Measurements from ENCODE around the gene CIAO2A. TPM values are rescaled to one million over a fixed set of nuclear protein-coding genes. Genes with fewer than 3 reads are reported as not detected.

The CIAO2A gene
- total RNA-seq, 4 donors from 2014 or later: 104 to 144 (median 129) TPM

DNA sequence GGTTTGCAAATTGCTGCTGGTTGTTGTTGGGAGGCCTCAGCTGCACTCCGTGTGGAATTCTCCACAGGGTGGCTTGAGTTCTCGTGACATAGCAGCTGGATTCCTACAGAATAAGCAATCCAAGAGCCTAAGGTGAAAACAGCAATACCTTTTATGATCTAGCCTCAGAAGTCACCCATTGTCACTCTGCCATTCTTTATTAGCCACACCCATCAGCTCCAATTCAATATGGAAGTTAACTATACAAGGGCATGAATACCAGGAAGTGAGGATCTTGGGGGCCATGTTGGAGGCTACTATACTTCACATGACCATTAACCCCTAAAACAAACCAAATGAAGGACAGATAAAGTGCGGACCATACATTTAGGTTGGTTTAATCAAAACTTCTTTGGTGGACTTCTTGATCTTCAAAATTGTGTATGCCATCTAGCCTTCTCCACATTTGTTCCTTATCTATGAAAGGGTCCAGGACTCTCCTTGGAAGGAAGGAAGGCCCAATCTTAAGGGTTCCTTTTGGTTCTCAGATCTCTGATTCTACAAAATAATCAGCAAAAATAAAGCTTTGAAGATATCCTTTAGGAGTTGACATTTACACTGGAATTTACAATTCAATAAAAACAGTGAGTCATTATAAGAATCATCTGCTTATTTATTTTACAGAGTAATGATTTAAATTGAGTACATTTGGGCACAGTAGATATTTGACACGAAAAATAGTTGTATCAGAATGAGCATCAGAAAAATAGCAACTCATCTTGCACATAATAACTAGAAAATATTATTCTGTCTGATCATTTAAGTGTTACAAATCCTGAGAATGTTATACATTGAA lies 21.5 kb downstream of the CIAO2A start:
- peaks cover 2 to 4% of the 10 kb centered on the region in 2 donors for H3K36me3 ChIP-seq
- peaks cover 0 to 23% of the 10 kb centered on the region in 2 donors for H3K4me1 ChIP-seq
- no peaks in the 10 kb centered on the region for H3K27me3 ChIP-seq
- intact Hi-C loops (cut with DNase I): no loop called here
- DNase-seq: no peak
- no peaks in the 10 kb centered on the region for H3K9me3 ChIP-seq
- 94 to 95% methylated on average over 4 of the region's 4 CpGs for WGBS, 2 donors
- no peak for TF ChIP-seq POLR2A (IDR thresholded peaks at IDR 0.05)
- H3K27ac ChIP-seq: peak overlapping the region; percentile 52 to 75 (median 61)
- H3K4me3 ChIP-seq (replicated peaks in 1 of 3): no peak overlapping the region

DNA sequence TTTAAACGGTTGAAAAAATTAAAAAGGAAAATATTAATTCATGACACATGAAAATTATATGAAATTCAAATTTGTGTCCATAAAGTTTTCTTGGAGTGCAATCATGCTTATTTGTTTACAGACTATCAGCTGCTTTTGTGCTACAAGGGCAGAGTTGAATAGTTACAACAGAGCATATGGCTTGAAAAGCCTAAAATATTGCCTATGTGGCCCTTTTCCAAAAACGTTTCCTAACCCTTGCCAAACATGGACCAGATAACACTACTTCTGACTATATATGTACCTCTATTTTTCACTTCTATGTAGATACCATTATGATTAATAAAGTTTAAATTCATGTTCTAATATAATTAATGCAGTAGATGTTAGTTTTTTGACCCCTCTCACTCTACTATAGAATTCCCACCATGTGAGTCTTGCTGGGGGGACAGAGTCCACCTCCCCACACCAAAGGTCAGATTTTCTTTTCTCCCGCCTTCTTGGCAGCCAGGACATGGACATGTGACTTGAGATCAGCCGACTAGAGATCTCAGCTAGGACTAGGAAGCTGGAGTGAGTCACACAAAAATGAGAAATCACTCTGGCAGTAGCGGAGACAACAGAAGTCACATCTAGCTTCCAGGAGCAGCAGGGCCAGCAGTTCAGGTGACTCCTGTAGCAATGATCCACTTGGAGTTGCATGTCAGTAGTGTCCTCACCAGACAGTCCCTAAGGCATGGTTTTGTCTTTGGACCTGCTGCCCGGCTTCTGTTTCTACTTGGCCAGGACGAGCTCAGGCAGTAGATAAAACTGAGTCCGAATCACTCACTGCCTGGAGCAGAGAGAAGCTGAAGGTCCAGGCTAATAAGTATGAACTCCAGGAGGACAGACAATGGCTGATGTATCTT lies 22.4 kb downstream of the CIAO2A start:
- peaks cover 2 to 4% of the 10 kb centered on the region in 2 donors for H3K36me3 ChIP-seq
- no peaks in the 10 kb centered on the region for H3K27me3 ChIP-seq
- no peak overlapping the region for H3K4me3 ChIP-seq (replicated peaks in 1 of 3)
- TF ChIP-seq POLR2A (IDR thresholded peaks at IDR 0.05): peak in 1 of 2 donors; percentile 23
- TF ChIP-seq, protein P1, sequence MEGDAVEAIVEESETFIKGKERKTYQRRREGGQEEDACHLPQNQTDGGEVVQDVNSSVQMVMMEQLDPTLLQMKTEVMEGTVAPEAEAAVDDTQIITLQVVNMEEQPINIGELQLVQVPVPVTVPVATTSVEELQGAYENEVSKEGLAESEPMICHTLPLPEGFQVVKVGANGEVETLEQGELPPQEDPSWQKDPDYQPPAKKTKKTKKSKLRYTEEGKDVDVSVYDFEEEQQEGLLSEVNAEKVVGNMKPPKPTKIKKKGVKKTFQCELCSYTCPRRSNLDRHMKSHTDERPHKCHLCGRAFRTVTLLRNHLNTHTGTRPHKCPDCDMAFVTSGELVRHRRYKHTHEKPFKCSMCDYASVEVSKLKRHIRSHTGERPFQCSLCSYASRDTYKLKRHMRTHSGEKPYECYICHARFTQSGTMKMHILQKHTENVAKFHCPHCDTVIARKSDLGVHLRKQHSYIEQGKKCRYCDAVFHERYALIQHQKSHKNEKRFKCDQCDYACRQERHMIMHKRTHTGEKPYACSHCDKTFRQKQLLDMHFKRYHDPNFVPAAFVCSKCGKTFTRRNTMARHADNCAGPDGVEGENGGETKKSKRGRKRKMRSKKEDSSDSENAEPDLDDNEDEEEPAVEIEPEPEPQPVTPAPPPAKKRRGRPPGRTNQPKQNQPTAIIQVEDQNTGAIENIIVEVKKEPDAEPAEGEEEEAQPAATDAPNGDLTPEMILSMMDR (IDR thresholded peaks at IDR 0.05): no peak
- intact Hi-C loops (cut with DNase I): no loop called here
- H3K4me1 ChIP-seq: peaks cover 0 to 23% of the 10 kb centered on the region in 2 donors
- WGBS, 2 donors: 57 to 78% methylated on average over 5 to 8 of the region's 8 CpGs
- peak; percentile 42 to 57 for DNase-seq
- H3K27ac ChIP-seq: peak overlapping the region; percentile 52 to 75 (median 61)
- H3K9me3 ChIP-seq: no peaks in the 10 kb centered on the region

DNA sequence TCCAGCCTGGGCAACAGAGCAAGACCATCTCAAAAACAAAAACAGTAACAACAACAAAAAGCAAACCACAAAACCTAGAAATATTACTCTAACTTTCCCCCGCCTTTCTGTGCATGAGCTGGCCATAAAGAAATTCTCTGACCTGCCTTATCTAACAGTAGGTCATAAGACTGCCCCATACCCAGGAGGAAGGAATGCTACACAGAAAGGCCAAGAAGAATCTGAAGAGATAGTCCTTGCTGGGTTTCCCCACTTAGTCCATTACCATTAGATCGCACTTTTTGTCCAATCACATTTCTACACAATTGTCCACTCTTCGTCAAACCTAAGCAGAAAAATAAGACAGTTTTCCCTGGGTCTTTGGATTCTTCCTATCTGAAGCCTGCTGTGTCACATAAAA lies 23.5 kb downstream of the CIAO2A start:
- WGBS, 2 donors: 96 to 97% methylated on average over 3 of the region's 3 CpGs
- intact Hi-C loops (cut with DNase I): no loop called here
- H3K4me3 ChIP-seq (replicated peaks in 1 of 3): no peak overlapping the region
- H3K27ac ChIP-seq: peak overlapping the region in 2 of 3 donors; percentile 61 to 75
- no peaks in the 10 kb centered on the region for H3K27me3 ChIP-seq
- peaks cover 1 to 2% of the 10 kb centered on the region in 2 donors for H3K36me3 ChIP-seq
- TF ChIP-seq, protein P1 (IDR thresholded peaks at IDR 0.05): no peak
- no peak for TF ChIP-seq POLR2A (IDR thresholded peaks at IDR 0.05)
- DNase-seq: no peak
- no peaks in the 10 kb centered on the region for H3K9me3 ChIP-seq
- H3K4me1 ChIP-seq: peaks cover 0 to 23% of the 10 kb centered on the region in 2 donors

DNA sequence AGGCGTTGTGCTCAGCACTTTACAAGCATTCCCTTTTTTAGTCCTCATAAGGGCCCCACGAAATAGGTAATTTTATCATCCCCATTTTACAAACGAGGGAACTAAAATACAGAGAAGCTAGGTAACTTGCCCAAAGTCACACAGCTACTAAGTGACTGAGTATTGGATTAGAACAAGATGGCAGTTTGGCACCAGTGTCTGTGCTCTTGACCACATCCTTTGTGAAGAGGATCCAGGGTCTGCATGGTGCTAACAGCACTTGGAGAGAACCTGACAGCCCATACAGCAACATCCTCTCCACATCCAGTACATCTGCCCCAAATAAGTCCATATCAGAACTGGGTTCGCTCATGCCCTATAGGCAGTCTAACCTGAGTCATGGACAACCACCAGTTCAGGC lies 25.5 kb downstream of the CIAO2A start:
- no peaks in the 10 kb centered on the region for H3K27me3 ChIP-seq
- no peak for DNase-seq
- peaks cover 0 to 23% of the 10 kb centered on the region in 2 donors for H3K4me1 ChIP-seq
- peaks cover 0 to 2% of the 10 kb centered on the region in 2 donors for H3K36me3 ChIP-seq
- H3K27ac ChIP-seq: no peak overlapping the region
- H3K4me3 ChIP-seq (replicated peaks in 1 of 3): no peak overlapping the region
- WGBS, 2 donors: 71 to 81% methylated on average over 4 of the region's 4 CpGs
- TF ChIP-seq, protein P1 (IDR thresholded peaks at IDR 0.05): no peak
- TF ChIP-seq POLR2A (IDR thresholded peaks at IDR 0.05): no peak
- intact Hi-C loops (cut with DNase I): loop anchor here (10.0 kb wide), 2 partner anchors 463 to 603 kb away; no protein-coding TSS in a partner anchor
- H3K9me3 ChIP-seq: no peaks in the 10 kb centered on the region

DNA sequence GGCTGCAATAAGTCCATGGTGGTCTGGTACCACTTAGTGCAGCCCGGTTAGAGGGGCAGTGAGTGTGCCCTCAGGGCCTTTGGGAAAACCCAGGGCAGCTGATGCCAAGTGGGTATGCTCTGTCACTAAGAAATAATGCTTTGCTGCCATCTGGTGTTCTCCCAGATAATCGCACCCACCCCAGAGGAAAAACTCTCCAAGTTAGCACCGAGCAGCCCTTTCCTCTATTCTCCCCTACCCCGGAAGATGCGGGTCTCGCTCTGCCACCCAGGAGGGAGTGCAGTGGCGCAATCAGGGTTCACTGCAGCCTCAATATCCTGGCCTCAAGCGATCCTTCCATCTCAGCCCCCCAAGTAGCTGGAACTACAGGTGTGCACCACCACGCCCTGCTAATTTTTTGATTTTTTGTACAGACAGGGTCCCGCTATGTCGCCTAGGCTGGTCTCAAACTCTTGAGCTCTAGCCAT lies 26.0 kb downstream of the CIAO2A start:
- no peak overlapping the region for H3K4me3 ChIP-seq (replicated peaks in 1 of 3)
- H3K9me3 ChIP-seq: no peaks in the 10 kb centered on the region
- TF ChIP-seq, protein P1 (IDR thresholded peaks at IDR 0.05): peak; percentile 56 to 89 (median 81)
- no peak for TF ChIP-seq POLR2A (IDR thresholded peaks at IDR 0.05)
- DNase-seq: peak; percentile 66
- H3K36me3 ChIP-seq: peaks cover 0 to 2% of the 10 kb centered on the region in 2 donors
- no peak overlapping the region for H3K27ac ChIP-seq
- H3K4me1 ChIP-seq: peaks cover 0 to 23% of the 10 kb centered on the region in 2 donors
- H3K27me3 ChIP-seq: no peaks in the 10 kb centered on the region
- intact Hi-C loops (cut with DNase I): loop anchor here (10.0 kb wide), 2 partner anchors 463 to 603 kb away; no protein-coding TSS in a partner anchor
- WGBS, 2 donors: 24 to 27% methylated on average over 11 of the region's 11 CpGs

Measured in thyroid gland (tissue), 4 donors.